Ramos (cell line): ENCODE measurements around the gene LCP2.

Experiments used
- in situ Hi-C: fragments of 300-500 bp; cut with MboI; formaldehyde crosslinking; loops from one replicate; pipeline ENCODE4 v1.14.3; 2022; ENCODE audit warnings: low sequenced_read_pairs; ENCODE audit not compliant: unreplicated experiment

LCP2 gene

GRCh38 chr5:170300361-170301013 is 2.9 kb upstream of the LCP2 start:
- in situ Hi-C loops = no loop called here

- in situ Hi-C loops = no loop called here
Observed at GRCh38 chr5:170296935-170297588, 515 bp downstream of the LCP2 start.

GRCh38 chr5:170296036-170296934 is 1.3 kb downstream of the LCP2 start:
- in situ Hi-C loops = no loop called here

- in situ Hi-C loops = no loop called here
Observed at GRCh38 chr5:170294556-170294955, 3.0 kb downstream of the LCP2 start.

GRCh38 chr5:170294057-170294456 is 3.5 kb downstream of the LCP2 start:
- in situ Hi-C loops = no loop called here

GRCh38 chr5:170293273-170293672 is 4.3 kb downstream of the LCP2 start:
- in situ Hi-C loops = no loop called here

- in situ Hi-C loops = no loop called here
Observed at GRCh38 chr5:170292179-170293104, 5.1 kb downstream of the LCP2 start.

- in situ Hi-C loops = no loop called here
Observed at GRCh38 chr5:170290498-170290897, 7.1 kb downstream of the LCP2 start.

GRCh38 chr5:170289764-170290163 is 7.8 kb downstream of the LCP2 start:
- in situ Hi-C loops = no loop called here

GRCh38 chr5:170289121-170289520 is 8.5 kb downstream of the LCP2 start:
- in situ Hi-C loops = no loop called here

- in situ Hi-C loops = no loop called here
Observed at GRCh38 chr5:170288551-170288950, 9.0 kb downstream of the LCP2 start.

- in situ Hi-C loops = no loop called here
Observed at GRCh38 chr5:170288151-170288550, 9.4 kb downstream of the LCP2 start.

GRCh38 chr5:170287532-170287931 is 10.0 kb downstream of the LCP2 start:
- in situ Hi-C loops = no loop called here

GRCh38 chr5:170286386-170286925 is 11.1 kb downstream of the LCP2 start:
- in situ Hi-C loops = no loop called here

GRCh38 chr5:170285181-170285580 is 12.4 kb downstream of the LCP2 start:
- in situ Hi-C loops = no loop called here

- in situ Hi-C loops = no loop called here
Observed at GRCh38 chr5:170284231-170284630, 13.3 kb downstream of the LCP2 start.

- in situ Hi-C loops = no loop called here
Observed at GRCh38 chr5:170283296-170283695, 14.3 kb downstream of the LCP2 start.

GRCh38 chr5:170280011-170280493 is 17.5 kb downstream of the LCP2 start:
- in situ Hi-C loops = no loop called here

GRCh38 chr5:170279459-170279817 is 18.1 kb downstream of the LCP2 start:
- in situ Hi-C loops = no loop called here
